GM18858 (cell line): ENCODE results near the gene CDC42SE2.

Experiments
- ATAC-seq: cut with Tn5 transposase; IDR thresholded peaks from one replicate; pipeline ENCODE4 v1.9.1; 2021; ENCODE audit not compliant: unreplicated experiment

The CDC42SE2 gene

DNA sequence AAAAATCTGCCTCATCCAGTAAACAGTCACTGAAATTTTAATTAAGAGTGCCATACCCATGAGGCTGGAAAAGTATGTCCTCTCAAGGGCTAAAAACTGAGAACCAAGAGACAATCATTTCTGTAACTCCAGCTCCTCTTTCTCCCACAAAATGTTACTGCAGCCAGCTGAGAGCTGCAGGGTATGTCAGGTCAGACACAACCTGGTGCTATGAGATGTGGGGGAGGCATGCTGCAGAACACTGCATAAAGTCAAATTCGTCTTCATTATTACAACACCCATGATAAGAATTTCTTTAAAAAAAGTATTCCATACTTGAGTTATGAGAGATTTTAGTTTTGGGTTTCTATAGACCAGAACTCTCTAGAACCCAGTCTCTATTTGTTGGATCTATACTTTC is 162.2 kb downstream of the CDC42SE2 start:
- ATAC-seq = no peak

DNA sequence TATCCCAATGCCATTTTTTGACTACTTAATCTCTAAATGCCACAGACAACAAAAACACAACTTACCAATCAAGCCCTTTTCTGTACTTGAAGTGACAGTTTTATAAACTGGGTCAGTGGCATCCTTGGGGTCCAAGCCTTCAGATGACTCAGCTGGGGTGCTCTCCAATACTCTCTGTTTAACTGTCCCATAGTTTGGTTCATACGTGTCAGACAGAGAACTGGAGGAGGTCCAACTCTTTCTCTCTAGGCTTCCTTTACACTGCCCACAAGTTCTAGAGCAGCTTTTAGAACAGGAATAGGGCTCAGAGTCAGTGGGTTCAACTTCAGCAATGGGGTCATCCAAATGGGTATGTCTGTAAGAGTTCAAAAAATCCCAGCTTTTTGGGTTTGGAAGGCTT is 166.9 kb downstream of the CDC42SE2 start:
- ATAC-seq = no peak

DNA sequence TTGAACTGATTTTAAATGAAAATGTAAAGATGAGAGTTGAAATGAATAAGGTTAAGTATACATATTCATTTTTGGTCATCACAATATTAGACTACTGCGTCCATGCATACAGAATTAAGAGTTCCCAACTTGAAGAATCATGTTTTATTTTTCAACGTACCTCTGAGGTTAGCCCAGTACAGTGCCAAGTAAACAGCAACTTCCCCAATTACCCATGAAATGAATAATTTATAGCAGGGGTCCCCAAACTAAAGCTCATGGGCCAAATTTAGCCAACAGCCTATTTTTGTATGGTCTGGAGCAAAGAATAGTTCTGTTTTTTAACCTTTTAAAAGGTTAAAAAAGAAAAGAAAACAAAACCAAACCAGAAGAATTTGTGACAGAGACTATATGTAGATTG is 167.9 kb downstream of the CDC42SE2 start:
- no peak for ATAC-seq

DNA sequence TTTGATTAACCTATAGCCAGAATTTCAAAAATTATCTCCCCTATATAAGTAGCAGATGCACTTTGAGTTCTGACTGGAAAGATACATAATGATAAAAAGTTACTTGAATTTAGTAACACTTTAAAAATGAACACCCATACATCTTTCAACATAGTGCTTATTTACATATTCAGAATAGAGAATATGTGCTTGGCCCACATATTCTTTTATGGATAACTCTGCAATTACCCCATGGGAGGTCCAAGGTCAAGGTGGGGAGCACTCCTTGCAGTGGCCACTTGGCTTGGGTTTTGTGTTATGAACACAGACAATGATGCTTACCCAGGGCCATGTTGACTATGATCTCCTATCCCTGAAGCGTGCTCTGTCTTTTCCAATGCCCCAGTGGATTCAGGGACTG is 169.3 kb downstream of the CDC42SE2 start:
- ATAC-seq = no peak

DNA sequence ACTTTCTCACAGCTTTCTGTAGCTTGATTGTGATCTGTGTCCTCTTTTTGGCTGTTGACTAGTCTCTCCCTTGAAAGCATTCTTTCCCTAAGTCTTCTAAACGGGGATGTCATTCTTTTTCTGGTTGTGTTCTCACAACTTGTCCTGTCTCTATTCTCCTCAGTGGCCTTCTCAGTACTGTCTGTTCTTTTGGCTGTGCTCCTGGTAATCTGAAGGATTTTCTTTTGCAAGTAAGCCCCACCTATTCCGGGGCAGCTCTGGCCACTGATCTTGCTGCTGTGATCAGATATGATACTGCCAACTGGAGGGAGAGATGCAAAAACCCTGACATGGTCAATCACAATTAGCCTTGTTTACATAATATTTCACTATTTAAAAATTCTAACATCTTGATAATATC is 172.2 kb downstream of the CDC42SE2 start:
- no peak for ATAC-seq

DNA sequence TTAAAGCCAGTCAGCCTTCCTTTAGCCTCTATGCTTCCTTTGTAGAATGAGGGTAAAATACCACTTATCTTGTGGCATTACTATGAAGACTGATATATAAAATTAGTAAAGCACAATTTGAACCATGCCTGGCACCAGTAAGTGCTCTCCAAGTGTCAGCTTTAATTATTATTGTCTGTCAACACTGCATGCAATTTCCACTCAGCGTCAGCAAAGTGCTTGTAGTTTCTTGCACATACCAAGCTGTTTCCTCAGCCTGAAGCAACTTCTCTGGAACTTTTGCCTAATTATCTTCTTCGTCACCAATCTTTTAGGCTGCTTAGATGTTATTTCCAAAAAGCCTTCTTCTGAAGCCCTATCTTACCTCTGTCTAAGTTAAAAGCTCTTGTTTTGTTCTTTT is 177.3 kb downstream of the CDC42SE2 start:
- no peak for ATAC-seq
